Gastroesophageal sphincter (tissue), 4 donors: ENCODE data around the gene GRM7. TPM values are rescaled to one million over a fixed set of nuclear protein-coding genes. Genes with fewer than 3 reads are reported as not detected.

Experiments used
- ATAC-seq: fragments of 150-250 bp; one replicate; pipeline ENCODE4 v1.9.1; 2016; ENCODE audit warnings: mild to moderate bottlenecking, moderate library complexity
- H3K27ac ChIP-seq, 4 donors: fragments of 200-600 bp; sonication (generic) in 3 of 4; 1 replicate in 3 of 4; 2 replicates in 1 of 4; pipeline ENCODE4 v1.5.1; 2016 to 2019
- H3K27me3 ChIP-seq: fragments of 200-600 bp; sonication (generic); one replicate; pipeline ENCODE4 v1.5.1; 2019
- H3K36me3 ChIP-seq, 2 donors: fragments of 200-600 bp; sonication (generic); one replicate each; pipeline ENCODE4 v1.5.1; 2019; ENCODE audit warnings: control low read depth in 1 of 2
- H3K4me1 ChIP-seq, 3 donors: fragments of 200-600 bp; sonication (generic); 1 replicate in 2 of 3; 2 replicates in 1 of 3; pipeline ENCODE4 v1.5.1; 2016 to 2019; ENCODE audit warnings: control low read depth in 2 of 3
- H3K4me3 ChIP-seq, 2 donors: fragments of 200-600 bp; sonication (generic); one replicate each; pipeline ENCODE4 v1.5.1; 2019; ENCODE audit warnings: mild to moderate bottlenecking in 1 of 2, moderate library complexity in 1 of 2
- H3K9me3 ChIP-seq, 3 donors: fragments of 200-600 bp; sonication (generic); one replicate each; pipeline ENCODE4 v1.5.1; 2017 to 2019; ENCODE audit warnings: control low read depth in 2 of 3
- CTCF ChIP-seq, 4 experiments: fragments of 200-600 bp in 2 of 4; fragments of 450-650 bp in 2 of 4; sonication (generic) in 1 of 4; IDR thresholded peaks; one replicate each; pipeline ENCODE4 v1.5.1; 2017 to 2019; ENCODE audit warnings: antibody characterized with exemption in 4 of 4, mild to moderate bottlenecking in 2 of 4, moderate library complexity in 2 of 4
- EP300 ChIP-seq: sonication (generic); formaldehyde crosslinking; IDR thresholded peaks from one replicate; pipeline ENCODE4 v1.6.1; 2017; ENCODE audit warnings: antibody characterized with exemption, mild to moderate bottlenecking
- POLR2A ChIP-seq, 2 donors: fragments of 450-650 bp; IDR thresholded peaks; one replicate each; pipeline ENCODE4 v1.6.1; 2017; ENCODE audit warnings: antibody characterized with exemption in 2 of 2, mild to moderate bottlenecking in 2 of 2, moderate library complexity in 1 of 2
- POLR2AphosphoS5 ChIP-seq: sonication (generic); formaldehyde crosslinking; IDR thresholded peaks from one replicate; pipeline ENCODE4 v1.6.1; 2017; ENCODE audit warnings: antibody characterized with exemption
- WGBS, 2 donors: methylation state at CpG; one replicate each; pipeline ENCODE4 v1.1.5; 2018; ENCODE audit warnings: low coverage in 1 of 2; 5-methylcytosine and 5-hydroxymethylcytosine counted together
- total RNA-seq, 4 donors: library from RNA; depleted of rRNA; stranded (reverse); fragments of >200 nt; gene quantifications; one replicate each; pipeline ENCODE4 v1.1.0, GENCODE V29; 2016

The GRM7 gene
- total RNA-seq, 4 donors from 2014 or later, result 0.40 to 7.6 TPM; not detected in 2

GRCh38 chr3:7082244-7082643 lies 221.3 kb downstream of the GRM7 start:
- 97 to 100% methylated on average over 3 of the region's 3 CpGs for WGBS, 2 donors
- H3K27ac ChIP-seq, result no peak overlapping the region
- no peak for ATAC-seq

GRCh38 chr3:7086417-7086816 lies 225.5 kb downstream of the GRM7 start:
- Histone ChIP-seq H3K36me3 (no peaks in the 10 kb centered on the region), H3K9me3 (no peaks in the 10 kb centered on the region), H3K4me1 (no peaks in the 10 kb centered on the region), H3K27me3 (no peaks in the 10 kb centered on the region), H3K27ac (no peak overlapping the region), H3K4me3 (no peak overlapping the region)
- no peak for TF ChIP-seq EP300
- TF ChIP-seq CTCF (IDR thresholded peaks at IDR 0.05), result no peak
- TF ChIP-seq POLR2A (IDR thresholded peaks at IDR 0.05), result no peak
- no peak for TF ChIP-seq POLR2AphosphoS5
- WGBS, 2 donors, result 22 to 50% methylated on average over 1 to 2 of the region's 2 CpGs
- peak; percentile 62 for ATAC-seq

More at GRCh38 chr3:7082244-7082643, 221.3 kb downstream of the GRM7 start:
- H3K9me3 ChIP-seq, result no peaks in the 10 kb centered on the region
- no peak overlapping the region for H3K4me3 ChIP-seq
- H3K4me1 ChIP-seq, result no peaks in the 10 kb centered on the region
- TF ChIP-seq CTCF (IDR thresholded peaks at IDR 0.05) (no peak), POLR2A (IDR thresholded peaks at IDR 0.05) (no peak), EP300 (no peak), POLR2AphosphoS5 (no peak)
- H3K36me3 ChIP-seq, result no peaks in the 10 kb centered on the region
- H3K27me3 ChIP-seq, result no peaks in the 10 kb centered on the region

GRCh38 chr3:7095116-7095515 lies 234.2 kb downstream of the GRM7 start:
- no peaks in the 10 kb centered on the region for H3K27me3 ChIP-seq
- no peaks in the 10 kb centered on the region for H3K36me3 ChIP-seq
- no peak overlapping the region for H3K4me3 ChIP-seq
- TF ChIP-seq POLR2A (IDR thresholded peaks at IDR 0.05) (no peak), POLR2AphosphoS5 (no peak), CTCF (IDR thresholded peaks at IDR 0.05) (no peak), EP300 (no peak)
- ATAC-seq, result no peak
- no peaks in the 10 kb centered on the region for H3K4me1 ChIP-seq
- no peak overlapping the region for H3K27ac ChIP-seq
- 18% methylated on average over 1 of the region's 1 CpG for WGBS, 2 donors
- H3K9me3 ChIP-seq, result peaks cover 0 to 7% (median 0%) of the 10 kb centered on the region in 3 donors

GRCh38 chr3:7100136-7100535 lies 239.2 kb downstream of the GRM7 start:
- no peaks in the 10 kb centered on the region for H3K36me3 ChIP-seq
- H3K27me3 ChIP-seq, result no peaks in the 10 kb centered on the region
- no peak overlapping the region for H3K4me3 ChIP-seq
- peaks cover 0 to 7% (median 0%) of the 10 kb centered on the region in 3 donors for H3K9me3 ChIP-seq
- no peak for ATAC-seq
- no peak overlapping the region for H3K27ac ChIP-seq
- TF ChIP-seq EP300, result no peak
- no peak for TF ChIP-seq CTCF (IDR thresholded peaks at IDR 0.05)
- no peak for TF ChIP-seq POLR2AphosphoS5
- TF ChIP-seq POLR2A (IDR thresholded peaks at IDR 0.05), result no peak
- H3K4me1 ChIP-seq, result no peaks in the 10 kb centered on the region
- 67 to 78% methylated on average over 1 of the region's 1 CpG for WGBS, 2 donors

GRCh38 chr3:7106635-7107034 lies 245.7 kb downstream of the GRM7 start:
- WGBS, 2 donors, result 25 to 40% methylated on average over 1 of the region's 1 CpG
- Histone ChIP-seq H3K27me3 (no peaks in the 10 kb centered on the region), H3K36me3 (no peaks in the 10 kb centered on the region), H3K9me3 (no peaks in the 10 kb centered on the region), H3K4me1 (no peaks in the 10 kb centered on the region), H3K4me3 (no peak overlapping the region), H3K27ac (no peak overlapping the region)
- no peak for ATAC-seq
- no peak for TF ChIP-seq CTCF (IDR thresholded peaks at IDR 0.05)
- no peak for TF ChIP-seq EP300
- no peak for TF ChIP-seq POLR2AphosphoS5
